ENCODE results near the gene SLC1A6.

DNA sequence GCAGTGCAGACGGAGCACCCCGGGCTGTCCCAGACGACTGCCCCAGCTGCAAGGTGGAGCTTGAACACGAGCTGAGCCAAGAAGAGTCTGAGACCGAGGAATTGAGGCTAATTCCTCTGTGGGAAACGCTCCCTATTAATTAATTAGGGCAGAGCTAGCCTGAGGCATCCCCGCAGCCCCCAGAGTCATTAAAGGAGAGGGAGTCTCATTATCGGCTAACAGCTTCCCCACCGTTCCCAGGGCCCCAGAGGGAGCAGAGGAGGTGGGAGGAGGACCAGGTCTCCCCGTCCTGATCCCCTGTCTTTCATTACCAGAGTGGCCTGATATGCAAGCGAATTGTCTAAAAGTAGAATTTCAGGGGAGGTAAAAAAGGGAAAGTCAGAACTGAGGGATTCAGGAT is 13.1 kb upstream of the SLC1A6 start:
- TF ChIP-seq, protein P1, sequence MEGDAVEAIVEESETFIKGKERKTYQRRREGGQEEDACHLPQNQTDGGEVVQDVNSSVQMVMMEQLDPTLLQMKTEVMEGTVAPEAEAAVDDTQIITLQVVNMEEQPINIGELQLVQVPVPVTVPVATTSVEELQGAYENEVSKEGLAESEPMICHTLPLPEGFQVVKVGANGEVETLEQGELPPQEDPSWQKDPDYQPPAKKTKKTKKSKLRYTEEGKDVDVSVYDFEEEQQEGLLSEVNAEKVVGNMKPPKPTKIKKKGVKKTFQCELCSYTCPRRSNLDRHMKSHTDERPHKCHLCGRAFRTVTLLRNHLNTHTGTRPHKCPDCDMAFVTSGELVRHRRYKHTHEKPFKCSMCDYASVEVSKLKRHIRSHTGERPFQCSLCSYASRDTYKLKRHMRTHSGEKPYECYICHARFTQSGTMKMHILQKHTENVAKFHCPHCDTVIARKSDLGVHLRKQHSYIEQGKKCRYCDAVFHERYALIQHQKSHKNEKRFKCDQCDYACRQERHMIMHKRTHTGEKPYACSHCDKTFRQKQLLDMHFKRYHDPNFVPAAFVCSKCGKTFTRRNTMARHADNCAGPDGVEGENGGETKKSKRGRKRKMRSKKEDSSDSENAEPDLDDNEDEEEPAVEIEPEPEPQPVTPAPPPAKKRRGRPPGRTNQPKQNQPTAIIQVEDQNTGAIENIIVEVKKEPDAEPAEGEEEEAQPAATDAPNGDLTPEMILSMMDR (IDR thresholded peaks at IDR 0.05): no peak
- no peak for TF ChIP-seq POLR2A (IDR thresholded peaks at IDR 0.05)
